Measurements from ENCODE around the gene IFFO2.
A peak's percentile ranks its signal among the peaks of the same experiment; 100 is the strongest.

IFFO2 gene

DNA sequence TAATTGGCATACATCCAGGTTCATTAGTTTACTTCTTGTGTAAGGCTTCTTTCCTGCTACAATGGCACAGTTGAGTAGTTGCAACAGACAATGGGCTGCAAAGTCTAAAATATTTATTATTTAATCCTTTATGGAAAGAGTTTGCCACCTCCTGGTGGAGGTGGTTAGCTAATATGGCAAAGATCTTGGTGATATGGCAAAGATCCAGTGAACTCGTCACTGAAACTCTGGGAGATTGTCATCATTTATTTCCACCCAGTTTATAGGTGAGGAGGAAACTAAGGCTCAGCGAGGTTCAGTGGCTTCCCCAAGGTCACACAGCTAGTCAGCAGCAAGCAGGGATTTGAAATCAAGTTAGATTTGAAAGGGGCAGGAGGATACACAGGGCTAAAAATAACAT lies 16.1 kb upstream of the IFFO2 start:
- no peak for DNase-seq (ENCODE audit: low read depth in 2 of 2)

DNA sequence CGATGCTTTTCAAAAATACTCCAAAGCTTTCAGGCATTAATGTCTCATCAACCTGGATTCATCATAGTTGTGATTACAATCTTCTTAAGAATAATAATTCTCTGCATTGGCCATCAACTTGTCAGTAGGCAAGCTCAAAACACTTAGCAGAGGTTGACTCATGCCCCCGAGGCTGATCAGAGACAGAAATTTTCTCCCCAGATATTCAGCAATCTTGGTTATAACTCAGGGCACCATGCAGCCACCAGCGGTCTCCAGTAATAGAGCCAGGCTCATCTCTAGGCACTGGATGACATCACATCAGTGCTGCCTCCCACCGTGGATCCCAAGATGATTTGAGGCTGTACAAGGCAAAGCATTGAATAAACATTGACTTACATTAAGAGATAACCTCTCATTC lies 14.3 kb upstream of the IFFO2 start:
- no peak for DNase-seq (ENCODE audit: low read depth in 2 of 2)

DNA sequence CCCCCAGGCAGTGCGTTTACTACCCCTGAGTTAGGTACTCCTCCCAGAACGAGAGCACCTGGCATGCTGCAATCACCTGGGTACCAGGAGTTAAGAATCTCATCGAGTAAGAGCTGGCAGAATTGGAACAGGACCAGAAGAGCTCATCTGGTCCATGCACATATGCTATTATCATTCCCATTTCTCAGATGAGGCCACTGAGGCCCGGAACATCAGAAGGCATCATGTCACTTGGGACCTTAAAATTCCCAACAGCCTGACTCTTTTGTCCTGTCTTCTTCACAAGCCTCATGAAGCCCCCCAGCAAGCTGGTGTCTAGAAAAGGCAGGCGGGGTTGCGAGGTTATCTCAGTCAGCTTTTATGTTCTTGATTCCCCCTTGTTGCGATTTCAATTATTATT lies 13.9 kb upstream of the IFFO2 start:
- DNase-seq (ENCODE audit: low read depth in 2 of 2): no peak

DNA sequence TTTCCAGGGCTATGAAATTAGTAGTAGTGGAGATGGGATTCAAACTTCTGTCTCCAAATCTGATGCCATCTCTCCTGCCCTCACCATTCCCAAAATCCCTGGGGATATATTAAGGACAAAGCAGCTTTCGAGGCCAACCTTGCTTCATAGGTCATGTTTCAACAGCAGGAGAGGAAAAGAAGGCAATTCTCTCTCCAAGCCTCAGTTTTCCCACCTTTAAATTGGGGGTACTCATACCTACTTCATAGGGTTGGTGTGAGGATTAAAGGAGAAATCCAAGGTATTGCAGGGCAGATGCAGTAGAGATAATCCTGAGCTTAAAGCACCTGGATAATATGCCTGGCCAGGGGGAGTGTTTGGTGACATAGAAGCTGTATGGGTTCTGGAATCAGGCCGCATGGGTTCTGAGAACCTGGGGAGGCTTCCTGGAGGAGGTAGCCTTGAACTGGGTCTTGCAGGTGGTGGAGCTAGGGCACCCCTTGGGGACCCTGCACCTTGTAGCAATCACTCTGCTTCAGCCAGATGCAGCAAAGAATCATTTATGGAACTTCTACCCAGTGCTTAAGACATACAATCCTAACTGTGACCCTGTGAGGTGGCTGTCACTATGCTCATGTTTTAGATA lies 10.7 kb upstream of the IFFO2 start:
- DNase-seq (ENCODE audit: low read depth in 2 of 2): no peak

DNA sequence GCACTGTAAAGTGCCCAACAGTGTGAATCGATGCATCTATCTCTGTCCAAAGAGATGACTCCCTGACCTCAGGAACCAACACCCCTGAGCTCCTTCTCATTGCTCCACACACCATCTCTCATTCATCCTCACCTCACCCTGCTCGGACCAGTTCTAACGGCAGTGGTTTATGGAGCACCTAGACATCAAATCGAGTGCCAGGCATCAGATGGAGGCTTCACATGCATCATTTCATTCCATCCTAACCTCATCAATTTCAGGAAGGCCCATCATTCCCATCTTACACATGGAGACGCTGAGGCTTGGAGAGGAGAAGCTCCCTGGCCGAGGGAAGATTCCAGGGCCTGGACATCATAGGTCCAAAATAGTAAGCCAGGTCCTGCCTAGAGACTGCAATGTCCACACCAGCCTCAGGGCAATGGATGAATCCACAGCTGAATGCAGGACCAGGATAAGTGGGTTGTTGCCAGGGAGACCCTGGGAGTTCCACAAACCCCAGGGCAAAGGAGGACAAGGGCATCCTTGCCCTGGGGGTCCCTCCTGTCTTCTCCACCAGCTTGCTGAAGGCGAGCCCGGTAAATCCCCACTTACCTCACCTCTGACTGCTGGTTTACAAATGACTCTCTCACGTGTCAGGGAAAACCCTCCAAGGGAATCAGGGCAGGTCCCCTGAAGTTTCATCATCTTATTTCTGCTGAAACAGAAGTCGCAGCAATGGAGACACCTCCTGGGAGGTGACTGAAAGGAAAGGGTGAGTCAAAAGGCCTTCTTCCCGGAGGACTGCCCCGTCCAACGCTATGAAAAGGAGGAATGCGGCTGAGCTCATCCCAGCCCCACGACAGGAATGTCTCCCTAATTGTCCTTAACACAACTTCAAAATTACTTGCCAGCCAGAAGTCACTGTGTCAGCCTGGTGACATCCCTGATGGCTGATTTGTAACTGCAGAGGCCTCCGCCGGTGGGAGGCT lies 9.0 kb upstream of the IFFO2 start:
- no peak for DNase-seq (ENCODE audit: low read depth in 2 of 2)

DNA sequence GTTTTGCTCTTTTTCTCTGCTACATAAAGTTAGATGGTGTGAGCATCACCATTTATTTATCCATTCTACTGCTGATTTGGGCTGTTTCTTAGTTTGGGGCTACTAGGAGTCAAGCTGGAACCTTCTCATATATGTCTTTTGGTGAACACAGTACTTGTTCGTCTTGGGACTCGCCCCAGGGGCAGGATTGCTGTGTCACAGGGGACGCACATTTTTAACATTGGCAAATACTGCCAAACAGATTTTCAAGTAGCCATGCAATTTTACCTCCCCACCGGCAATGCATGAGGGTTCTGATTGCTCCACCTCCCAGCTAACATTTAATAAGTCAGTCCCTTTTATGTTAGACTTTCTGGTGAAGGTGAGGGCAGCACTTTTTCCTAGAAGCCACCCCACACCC lies 7.5 kb upstream of the IFFO2 start:
- DNase-seq (ENCODE audit: low read depth in 2 of 2): no peak

DNA sequence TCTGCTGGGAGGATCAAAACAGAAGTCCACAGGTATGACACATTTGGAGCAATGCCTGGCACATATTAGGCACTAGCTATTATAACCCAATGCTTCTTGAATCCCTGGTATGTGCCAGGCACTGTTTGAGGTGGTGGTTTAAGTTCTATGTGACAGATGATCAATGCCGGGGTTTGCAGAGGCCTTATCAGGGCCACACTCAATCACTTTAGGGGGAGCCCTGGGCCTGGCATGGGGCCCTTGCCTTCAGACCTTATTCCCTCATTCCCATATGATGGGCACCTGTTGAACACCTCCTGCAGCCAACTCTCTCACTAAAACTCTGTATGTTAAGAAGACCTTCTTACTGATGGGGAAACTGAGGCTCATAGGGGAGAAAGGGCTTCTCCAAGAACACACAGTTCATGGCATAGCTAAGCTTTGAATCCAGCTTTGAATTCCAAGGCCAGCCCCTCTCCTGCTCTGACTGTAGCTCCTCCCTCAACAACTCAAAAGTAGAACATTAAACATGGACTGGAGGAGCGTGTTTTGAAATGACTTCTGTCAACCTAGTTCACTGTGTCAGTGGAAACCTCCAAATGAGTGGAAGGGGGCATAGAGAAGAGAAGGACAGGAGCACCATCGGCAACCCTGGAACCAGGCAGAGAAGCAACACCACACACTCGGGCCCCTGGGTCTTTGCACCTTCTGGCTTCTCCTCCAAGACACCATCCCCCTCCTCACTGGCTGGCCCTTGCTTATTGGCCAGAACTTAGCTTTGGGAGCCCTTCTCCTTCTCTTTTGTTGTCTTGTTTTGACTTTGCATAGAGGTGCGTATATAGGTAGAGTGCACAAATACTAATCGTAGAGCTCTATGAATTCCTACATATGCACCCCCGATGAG lies 6.6 kb upstream of the IFFO2 start:
- no peak for DNase-seq (ENCODE audit: low read depth in 2 of 2)

DNA sequence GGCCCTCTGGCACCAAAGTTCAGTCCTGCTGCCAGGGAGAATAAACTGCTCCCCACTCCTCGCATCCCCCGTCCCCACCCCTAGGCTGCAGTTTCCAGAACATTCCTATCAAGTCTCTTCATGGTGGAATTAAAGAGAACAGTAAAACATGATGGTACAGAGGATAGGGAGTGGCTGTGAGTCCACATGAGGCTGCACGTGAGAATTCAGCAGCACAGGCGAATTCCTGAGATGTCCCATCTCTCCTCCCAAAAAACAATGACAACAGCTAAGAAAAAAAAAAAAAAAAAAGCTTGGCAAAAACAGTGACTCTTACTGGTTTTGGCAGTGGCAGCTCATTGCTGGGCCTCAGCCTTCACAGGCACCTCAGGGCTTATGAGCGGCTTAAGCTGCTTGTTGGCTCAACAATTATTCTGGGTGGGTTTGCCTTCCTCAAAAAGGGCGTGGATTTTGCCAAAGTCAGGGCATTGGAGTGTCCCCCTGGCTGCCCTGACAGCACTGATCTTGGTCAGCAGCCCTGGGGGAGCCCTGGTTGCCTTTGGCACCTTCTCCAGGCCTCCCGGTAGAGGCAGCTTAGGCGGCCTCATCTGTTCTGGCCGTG lies 5.7 kb upstream of the IFFO2 start:
- no peak for DNase-seq (ENCODE audit: low read depth in 2 of 2)

DNA sequence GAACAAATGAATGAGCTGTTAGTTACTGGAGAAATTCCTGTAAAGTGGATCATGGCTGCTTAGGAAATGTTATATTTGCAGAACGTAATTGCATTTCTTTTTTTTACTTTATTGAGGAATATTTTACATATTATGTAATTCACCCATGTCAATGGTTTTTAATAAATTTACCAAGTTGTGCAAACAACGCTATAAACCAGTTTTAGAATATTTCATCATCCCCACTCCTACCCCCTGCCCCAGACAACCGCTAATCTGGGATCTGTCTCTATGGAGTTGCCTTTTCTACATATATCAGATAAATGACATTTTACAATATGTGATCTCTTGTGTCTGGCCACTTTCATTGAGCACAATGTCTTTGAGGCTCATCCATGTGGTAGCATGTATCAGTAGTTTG lies 4.3 kb upstream of the IFFO2 start:
- no peak for DNase-seq (ENCODE audit: low read depth in 2 of 2)

DNA sequence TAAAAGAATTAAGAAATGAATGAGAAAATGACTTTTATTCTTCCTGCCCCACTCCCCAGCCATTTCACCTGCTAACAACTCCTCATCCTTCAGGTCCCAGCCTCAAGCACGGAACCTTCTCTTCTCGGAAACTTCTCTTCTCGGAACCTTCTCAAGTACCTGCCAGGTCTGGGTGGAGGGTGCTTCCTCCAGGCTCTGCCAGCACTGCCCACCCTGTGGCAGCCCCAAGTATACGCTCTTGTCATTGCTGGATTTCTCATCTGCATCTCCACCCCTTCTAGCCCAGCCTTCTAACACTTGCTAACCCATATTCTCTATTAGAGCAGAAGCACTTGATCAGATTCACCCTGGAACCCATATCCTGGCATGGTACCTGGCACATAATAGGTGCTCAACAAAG lies 3.9 kb upstream of the IFFO2 start:
- no peak for DNase-seq (ENCODE audit: low read depth in 2 of 2)

DNA sequence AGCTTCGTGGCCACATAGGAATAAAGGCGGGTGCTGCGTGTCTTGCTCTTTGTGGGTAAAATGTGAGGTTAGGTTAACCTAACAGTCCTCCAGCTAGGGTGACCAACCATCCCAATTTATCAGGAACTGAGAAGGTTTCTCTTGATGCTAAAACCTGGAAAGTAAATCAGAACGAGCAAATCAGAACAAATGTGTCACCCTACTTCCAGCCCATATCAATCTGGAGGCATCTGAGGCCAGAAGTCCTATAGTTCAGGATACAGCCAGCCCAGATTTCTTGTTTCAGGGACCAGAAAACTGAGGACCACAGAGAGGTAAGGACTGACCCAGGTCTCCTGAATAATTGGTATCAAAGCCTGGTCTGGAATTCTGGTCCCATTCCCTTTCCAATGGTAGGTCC lies 3.1 kb upstream of the IFFO2 start:
- no peak for DNase-seq (ENCODE audit: low read depth in 2 of 2)

DNA sequence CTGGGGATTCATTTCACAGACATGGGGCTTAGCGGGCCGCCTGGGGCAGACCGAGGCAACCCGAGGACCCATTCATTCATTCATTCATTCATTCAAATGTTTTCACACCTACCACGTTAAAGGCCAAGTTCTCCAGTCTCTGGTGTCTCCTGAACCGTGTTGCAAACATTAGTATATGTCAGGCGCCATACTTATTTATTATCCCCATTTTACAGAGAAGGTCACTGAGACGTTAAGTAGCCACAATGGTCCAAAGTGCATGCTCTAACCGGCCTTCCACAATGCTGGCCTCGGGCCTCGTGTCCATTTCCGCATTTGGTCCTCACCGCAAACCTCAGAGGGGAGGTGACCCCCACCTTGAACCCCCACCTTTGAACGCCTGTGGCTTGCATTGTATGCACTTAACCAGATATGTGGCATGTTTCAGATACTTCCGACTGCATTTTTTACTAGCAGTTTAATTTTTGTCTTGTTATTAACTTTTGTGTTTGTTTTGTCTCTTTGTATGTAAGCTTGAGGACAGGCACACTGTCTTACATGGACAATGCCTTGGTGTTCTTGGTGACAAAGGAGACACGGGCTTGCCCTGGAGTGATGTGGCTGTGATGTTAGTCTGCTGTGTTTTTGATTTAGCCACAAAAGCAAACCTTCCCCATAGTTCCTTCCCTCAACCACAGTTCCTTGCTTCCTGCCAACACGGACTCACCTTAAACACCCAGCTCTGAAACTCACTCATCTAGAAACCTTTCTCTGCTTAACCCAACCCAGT lies 1.2 kb upstream of the IFFO2 start:
- no peak for DNase-seq (ENCODE audit: low read depth in 2 of 2)

DNA sequence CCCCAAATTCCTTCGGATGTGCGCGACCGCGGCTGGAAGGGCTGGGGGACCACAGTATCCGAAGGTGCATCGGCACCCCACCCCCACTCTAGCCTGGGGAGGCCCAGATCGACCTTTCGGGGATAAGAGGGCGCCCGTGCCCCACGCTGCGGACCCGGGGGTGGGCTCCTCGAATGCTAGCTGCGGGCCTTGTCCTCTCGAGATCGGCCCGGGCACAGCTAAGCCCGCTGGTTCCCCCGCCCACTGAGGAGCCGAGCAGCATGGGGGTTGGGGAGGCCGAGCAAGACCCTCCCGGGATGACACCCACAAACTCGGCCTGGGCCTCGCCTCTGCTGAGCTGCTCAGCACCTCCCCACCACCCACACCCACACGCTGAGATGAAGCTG lies 653 bp upstream of the IFFO2 start:
- DNase-seq (ENCODE audit: low read depth in 2 of 2): no peak

DNA sequence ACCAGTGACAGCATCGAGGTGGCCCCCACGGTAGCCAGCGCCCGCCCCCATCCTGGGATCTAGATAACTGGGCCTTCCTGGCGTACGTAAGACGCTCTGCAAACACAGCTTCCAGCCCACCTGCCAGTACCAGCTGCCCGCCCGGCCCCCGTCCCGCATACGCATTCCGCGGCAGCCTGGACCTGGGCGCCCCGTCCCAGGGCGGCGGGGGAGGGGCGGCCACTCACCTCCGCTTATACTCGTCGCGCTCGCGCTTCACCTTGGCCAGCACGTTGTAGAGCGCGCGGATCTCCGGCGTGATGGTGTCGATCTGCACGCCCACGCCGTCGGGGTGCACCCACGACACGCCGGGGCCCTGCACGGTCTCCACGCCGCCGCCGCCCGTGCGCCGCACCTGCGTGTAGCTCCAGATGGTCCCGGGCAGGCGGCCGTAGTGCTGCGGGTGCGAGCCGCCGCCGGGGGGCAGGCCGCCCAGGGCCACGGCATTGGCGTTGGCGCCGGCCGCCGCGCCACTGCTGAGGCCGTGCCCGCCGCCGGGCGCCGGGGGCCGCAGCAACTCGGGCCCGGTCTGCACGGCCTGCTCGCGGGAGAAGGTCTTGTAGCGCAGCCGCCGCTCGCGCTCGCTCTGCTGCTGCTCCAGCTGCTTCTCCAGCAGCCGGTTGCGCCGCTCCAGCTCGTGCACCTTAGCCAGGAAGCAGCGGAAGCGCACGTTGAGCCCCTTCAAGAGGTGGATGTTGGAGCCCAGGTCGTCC lies 859 bp downstream of the IFFO2 start:
- DNase-seq (ENCODE audit: low read depth in 2 of 2): peak in 1 of 2 donors; percentile 38

DNA sequence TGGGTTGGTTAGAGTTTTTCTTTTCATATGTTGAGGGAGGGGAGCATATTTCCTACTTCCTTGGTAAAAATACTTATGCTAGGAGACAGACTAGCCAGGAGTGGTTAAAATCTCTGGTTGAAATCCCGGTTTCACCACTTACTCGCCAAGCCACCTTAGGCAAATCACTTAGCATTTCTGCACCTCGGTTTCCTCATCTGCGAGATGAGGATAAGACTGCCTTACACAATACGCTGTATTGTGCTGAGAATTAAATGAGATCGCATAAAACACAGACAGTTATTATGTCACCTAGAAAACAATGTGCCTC lies 1.4 kb downstream of the IFFO2 start:
- DNase-seq (ENCODE audit: low read depth in 2 of 2): no peak

DNA sequence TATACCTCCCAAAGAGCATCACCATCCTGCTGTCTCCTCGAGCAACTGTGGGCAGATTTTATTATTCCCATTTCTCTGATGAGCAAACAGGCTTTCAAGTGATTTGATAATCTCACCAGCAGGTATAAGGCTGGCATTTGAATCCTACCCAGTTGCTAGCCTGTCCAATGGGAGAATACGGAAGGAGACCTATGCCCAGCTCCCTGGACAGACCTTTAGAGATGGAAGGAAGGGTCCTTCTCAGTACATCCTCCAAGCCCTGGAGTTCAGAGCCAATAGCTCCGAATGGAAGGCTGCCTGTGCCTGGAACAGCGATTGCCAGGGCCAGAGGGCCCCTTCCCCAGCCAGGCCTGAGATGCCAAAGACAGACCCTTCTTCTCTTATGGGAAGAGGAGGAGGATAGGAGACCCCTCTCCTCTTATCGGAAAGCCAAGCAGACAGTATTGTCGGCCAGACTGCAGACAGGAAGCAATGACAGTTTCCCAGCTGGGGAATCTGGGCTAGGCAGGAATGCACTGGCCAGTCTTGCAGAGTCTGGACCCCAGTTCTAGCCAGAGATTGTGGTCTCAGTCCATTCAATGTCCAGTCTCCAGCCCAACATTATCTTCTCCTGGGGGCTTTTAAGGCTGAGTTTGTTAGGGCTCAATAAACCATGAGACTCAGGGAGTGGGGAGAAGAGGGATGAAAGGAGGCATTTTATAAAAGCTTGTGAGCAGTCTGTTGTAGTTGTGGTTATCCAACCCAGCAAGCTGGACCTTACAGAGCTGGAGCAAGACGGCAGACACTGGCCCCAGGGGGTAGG lies 2.0 kb downstream of the IFFO2 start:
- DNase-seq (ENCODE audit: low read depth in 2 of 2): no peak

DNA sequence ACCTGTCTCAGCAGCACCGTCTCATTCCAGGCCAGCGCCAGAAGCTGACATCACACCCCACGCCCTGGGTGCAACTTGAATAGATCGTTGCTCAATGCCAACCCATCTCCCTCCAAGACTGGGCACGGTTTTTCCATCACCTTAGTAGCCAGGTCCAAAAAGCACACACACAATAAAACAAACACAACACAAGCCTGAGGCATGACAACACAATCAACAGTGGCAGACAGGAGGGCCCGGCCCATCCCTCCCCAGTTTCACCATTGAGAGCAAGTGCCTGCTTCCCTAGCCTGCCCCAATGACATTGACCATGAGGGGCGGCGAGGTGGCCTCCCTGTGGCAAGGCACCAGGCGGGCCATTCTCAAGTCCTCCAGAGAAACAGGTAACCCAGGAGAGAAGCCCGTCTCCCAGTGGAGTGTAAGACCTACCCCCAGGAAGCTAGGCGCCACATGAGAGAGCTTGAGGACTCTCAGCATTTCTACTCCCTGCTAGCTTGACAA lies 2.7 kb downstream of the IFFO2 start:
- DNase-seq (ENCODE audit: low read depth in 2 of 2): no peak

DNA sequence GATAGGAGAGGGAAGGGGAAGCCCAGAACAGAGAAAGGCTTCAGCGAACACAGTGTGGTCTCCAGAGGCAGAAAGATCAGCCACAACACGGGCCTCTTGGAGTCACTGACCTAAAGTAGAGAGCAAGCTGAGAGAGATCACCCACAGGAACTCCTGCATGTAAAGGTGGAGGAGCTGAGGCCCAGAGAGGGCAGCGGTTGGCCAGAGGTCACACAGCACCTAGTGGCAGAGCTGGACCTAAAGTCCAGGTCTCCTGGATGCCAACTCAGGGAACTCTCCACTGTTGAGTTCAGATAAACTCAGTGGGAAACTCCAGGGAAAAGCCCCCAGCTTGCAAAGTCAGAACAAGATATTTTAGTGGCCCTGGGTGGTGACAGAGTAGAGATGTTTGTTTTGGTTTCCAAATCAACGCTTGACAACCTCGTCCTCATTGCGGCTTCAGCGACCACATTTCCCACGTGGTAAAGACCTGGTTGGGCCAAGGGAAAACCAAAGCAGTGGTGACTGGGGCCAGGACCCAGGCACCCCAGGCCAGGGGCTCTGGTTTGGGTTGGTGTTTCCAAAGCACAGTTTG lies 4.6 kb downstream of the IFFO2 start:
- peak; percentile 64 to 73 for DNase-seq (ENCODE audit: low read depth in 2 of 2)

DNA sequence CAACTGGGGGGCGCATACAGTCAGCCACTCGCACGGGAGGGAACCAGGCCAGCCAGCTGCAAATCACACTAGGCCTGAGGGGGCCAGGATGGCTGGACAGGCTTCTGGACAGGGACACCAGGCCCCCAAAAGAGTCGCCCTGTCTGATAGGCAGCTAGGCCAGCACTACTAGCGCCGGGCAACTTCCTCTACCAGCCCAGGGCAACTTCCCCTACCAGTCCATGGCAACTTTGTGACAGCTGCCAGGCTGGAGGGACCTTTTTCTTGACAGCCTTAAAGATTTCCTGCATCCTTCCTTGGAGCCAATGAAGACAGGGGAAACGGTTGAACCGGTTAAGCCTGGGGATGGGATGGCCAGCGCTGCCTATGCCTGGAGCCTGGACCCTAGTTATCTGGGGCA lies 5.1 kb downstream of the IFFO2 start:
- no peak for DNase-seq (ENCODE audit: low read depth in 2 of 2)
